Choroid plexus epithelial cell (primary cell): Measurements from ENCODE around the gene TSR2.

Source experiments
- DNase-seq: peaks from one replicate; pipeline ENCODE4 v3.0.0-alpha.2; 2010; ENCODE audit warnings: low read depth
- H3K4me3 ChIP-seq: 2 replicates; pipeline ENCODE4 v1.5.1; 2011; ENCODE audit warnings: low read depth, mild to moderate bottlenecking, control low read depth, low read length, moderate library complexity
- CTCF ChIP-seq: conservative IDR thresholded peaks from 2 replicates; pipeline ENCODE4 v1.5.1; 2011; ENCODE audit warnings: low read depth, mild to moderate bottlenecking, control low read depth, inconsistent platforms, low read length, moderate library complexity

Gene TSR2

GRCh38 chrX:54416965-54417364, 23.2 kb upstream of the TSR2 start:
- no peak overlapping the region for H3K4me3 ChIP-seq
- TF ChIP-seq CTCF = no peak
- no peak for DNase-seq

GRCh38 chrX:54419559-54420302, 20.5 kb upstream of the TSR2 start:
- no peak for TF ChIP-seq CTCF
- no peak overlapping the region for H3K4me3 ChIP-seq
- DNase-seq = no peak

GRCh38 chrX:54422168-54422567, 18.0 kb upstream of the TSR2 start:
- no peak for TF ChIP-seq CTCF
- no peak for DNase-seq

GRCh38 chrX:54423161-54423888, 16.9 kb upstream of the TSR2 start:
- DNase-seq = peak; percentile 19
- H3K4me3 ChIP-seq = no peak overlapping the region
- peak; percentile 35 for TF ChIP-seq CTCF

More at GRCh38 chrX:54422168-54422567, 18.0 kb upstream of the TSR2 start:
- no peak overlapping the region for H3K4me3 ChIP-seq

GRCh38 chrX:54427837-54428424, 12.3 kb upstream of the TSR2 start:
- no peak for TF ChIP-seq CTCF
- DNase-seq = no peak
- H3K4me3 ChIP-seq = no peak overlapping the region

GRCh38 chrX:54430519-54430918, 9.7 kb upstream of the TSR2 start:
- no peak for TF ChIP-seq CTCF
- DNase-seq = no peak
- H3K4me3 ChIP-seq = no peak overlapping the region

- TF ChIP-seq CTCF = no peak
- H3K4me3 ChIP-seq = no peak overlapping the region
- no peak for DNase-seq
Observed at GRCh38 chrX:54435121-54435520, 5.1 kb upstream of the TSR2 start.
